CD4-positive, alpha-beta T cell treated with Interleukin-15 for 1 hour (primary cell): ENCODE results near the gene MTFR1L.
A peak's percentile ranks its signal among the peaks of the same experiment; 100 is the strongest.

Experiments used
- DNase-seq: peaks from one replicate; pipeline ENCODE4 v3.0.0-alpha.2; 2020

Gene MTFR1L

GRCh38 chr1:25819491-25820246 lies at the start of gene MTFR1L:
Gene MTFR1L, plus strand, starts transcription at chr1:25819954. Its CDS starts 3,151 bp downstream, at chr1:25823105.
- peak; percentile 91 for DNase-seq

- no peak for DNase-seq
These were observed 49.1 kb upstream of the MTFR1L start for GRCh38 chr1:25770541-25771220.

- DNase-seq = no peak
These were observed 48.3 kb upstream of the MTFR1L start for GRCh38 chr1:25771221-25772114.

- no peak for DNase-seq
These were observed 47.6 kb upstream of the MTFR1L start for GRCh38 chr1:25772164-25772563.

GRCh38 chr1:25772692-25773245 lies 47.0 kb upstream of the MTFR1L start:
- DNase-seq = no peak

GRCh38 chr1:25773441-25774125 lies 46.2 kb upstream of the MTFR1L start:
- no peak for DNase-seq

- no peak for DNase-seq
These were observed 45.4 kb upstream of the MTFR1L start for GRCh38 chr1:25774206-25774803.

- DNase-seq = peak; percentile 84
These were observed 44.6 kb upstream of the MTFR1L start for GRCh38 chr1:25774921-25775771.

GRCh38 chr1:25779388-25779787 lies 40.4 kb upstream of the MTFR1L start:
- DNase-seq = no peak

GRCh38 chr1:25779894-25780293 lies 39.9 kb upstream of the MTFR1L start:
- DNase-seq = no peak

GRCh38 chr1:25780318-25781129 lies 39.2 kb upstream of the MTFR1L start:
- no peak for DNase-seq

GRCh38 chr1:25781130-25781433 lies 38.7 kb upstream of the MTFR1L start:
- DNase-seq = no peak

- DNase-seq = no peak
These were observed 37.0 kb upstream of the MTFR1L start for GRCh38 chr1:25782608-25783201.

- no peak for DNase-seq
These were observed 35.1 kb upstream of the MTFR1L start for GRCh38 chr1:25784575-25785051.

GRCh38 chr1:25785333-25786067 lies 34.3 kb upstream of the MTFR1L start:
- DNase-seq = no peak

- DNase-seq = no peak
These were observed 32.6 kb upstream of the MTFR1L start for GRCh38 chr1:25786887-25787759.

- DNase-seq = no peak
These were observed 32.0 kb upstream of the MTFR1L start for GRCh38 chr1:25787760-25788166.

- no peak for DNase-seq
These were observed 29.3 kb upstream of the MTFR1L start for GRCh38 chr1:25790472-25790871.
